ENCODE measurements around the gene CLCN1. TPM values are rescaled to one million over a fixed set of nuclear protein-coding genes. Genes with fewer than 3 reads are reported as not detected.
"Not testable (repeated sequence)": the region's sequence is repeated elsewhere in the genome, so short reads cannot be mapped to it uniquely, and the experiment has no call there.

CLCN1 gene
- total RNA-seq, 1 experiment from 2014 or later = 0.07 TPM

DNA sequence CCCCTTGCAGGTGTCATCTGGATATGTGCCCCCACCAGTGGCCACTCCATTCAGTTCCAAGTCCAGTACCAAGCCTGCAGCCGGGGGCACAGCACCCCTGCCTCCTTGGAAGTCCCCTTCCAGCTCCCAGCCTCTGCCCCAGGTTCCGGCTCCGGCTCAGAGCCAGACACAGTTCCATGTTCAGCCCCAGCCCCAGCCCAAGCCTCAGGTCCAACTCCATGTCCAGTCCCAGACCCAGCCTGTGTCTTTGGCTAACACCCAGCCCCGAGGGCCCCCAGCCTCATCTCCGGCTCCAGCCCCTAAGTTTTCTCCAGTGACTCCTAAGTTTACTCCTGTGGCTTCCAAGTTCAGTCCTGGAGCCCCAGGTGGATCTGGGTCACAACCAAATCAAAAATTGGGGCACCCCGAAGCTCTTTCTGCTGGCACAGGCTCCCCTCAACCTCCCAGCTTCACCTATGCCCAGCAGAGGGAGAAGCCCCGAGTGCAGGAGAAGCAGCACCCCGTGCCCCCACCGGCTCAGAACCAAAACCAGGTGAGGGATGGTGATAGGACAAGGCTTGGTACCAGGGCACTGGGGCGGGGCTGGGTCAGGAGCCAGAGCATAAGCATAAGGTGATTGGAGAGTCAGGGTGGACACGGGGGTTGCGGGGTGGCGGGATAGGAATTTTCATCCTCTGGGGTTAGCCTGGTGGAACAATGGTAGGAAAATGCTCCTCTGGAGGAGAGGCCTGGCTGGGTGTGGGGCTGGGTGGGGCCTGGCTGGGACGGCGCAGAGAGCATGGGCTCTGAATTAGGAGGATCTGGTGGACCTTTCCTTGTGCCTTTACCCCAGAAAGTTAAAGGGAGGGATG lies 67.1 kb downstream of the CLCN1 start:
- no peak for DNase-seq (ENCODE audit: extremely low read depth, low read depth)

DNA sequence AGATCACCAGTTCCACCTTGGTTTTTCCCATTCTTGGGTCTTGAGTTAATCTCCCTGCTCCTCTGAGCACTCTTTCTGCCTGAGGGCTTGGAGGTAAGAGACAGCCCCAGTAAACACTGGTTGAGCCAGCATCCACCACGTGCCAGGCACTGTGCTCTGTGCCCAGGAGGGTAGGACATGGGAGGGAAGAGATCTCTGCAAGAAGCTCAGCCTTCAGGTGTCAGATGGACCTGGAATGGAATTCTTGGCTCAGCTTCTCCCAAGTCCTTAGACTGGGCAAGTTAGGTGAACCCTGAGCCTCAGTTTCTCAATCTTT lies 67.7 kb downstream of the CLCN1 start:
- DNase-seq (ENCODE audit: extremely low read depth, low read depth) = no peak

DNA sequence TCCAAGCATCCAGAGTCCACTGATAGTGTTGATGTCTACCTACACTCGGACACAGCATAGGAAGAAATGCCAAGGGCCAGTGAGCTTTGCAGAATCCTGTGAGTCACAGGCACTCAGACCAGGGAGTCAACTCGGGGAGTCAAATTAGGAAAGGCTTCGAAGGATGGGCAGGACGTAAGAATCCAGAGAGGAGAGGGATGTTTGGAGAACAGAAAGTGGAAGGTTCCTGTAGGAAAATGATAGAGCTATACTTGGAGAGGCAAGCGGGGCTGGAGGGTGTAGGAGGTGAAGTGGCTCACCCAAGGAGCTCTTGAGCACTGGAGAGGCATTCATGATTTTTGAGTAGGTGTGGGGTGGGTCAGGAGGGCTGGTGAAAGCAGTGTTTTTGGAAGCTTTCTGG lies 68.2 kb downstream of the CLCN1 start:
- no peak for DNase-seq (ENCODE audit: extremely low read depth, low read depth)

GRCh38 chr7:143384661-143385631 lies 69.0 kb downstream of the CLCN1 start:
- no peak for DNase-seq (ENCODE audit: extremely low read depth, low read depth)

DNA sequence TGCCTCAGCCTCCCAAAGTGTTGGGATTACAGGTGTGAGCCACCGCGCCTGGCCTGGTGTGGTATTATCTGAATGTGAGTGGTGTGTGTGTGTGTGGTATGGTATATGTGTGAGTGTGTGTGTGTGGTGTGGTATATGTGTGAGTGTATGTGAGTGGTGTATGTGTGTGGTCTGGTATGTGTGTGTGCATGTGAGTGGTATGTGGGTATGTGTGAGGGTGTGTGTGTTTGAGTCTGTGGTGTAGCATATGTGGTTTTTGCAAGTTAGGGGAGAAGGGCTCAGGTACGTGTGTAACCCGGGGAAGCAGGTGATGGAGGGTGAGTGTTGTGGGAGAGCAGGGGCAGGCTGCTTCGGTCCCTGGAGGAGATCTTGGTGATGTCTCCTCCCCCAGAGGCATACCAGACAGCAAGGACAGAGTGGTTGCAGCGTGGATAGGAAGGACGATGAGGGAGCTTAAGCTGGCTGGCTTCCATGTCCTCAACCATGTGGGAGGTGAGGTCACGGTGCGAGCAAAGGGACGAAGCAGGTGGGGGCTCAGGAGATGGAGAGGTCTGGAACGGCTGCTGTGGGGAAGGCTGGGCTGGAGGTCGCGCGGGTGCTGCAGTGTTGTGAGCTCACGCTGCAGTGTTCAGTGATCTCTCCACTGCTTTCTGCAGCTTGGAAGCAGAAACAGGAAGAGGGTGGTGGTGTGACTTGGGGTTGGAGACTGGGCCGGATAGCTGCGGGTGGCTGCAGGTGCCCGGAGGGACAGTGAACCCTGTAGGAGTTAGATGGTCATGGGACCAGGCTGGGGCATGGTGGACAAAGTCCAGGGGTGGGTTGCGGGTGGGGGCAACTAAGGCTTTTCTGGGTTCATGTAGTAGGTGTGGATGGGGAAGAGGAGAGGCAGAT lies 70.2 kb downstream of the CLCN1 start:
- DNase-seq (ENCODE audit: extremely low read depth, low read depth) = no peak

GRCh38 chr7:143387156-143387975 lies 71.5 kb downstream of the CLCN1 start:
- DNase-seq (ENCODE audit: extremely low read depth, low read depth) = no peak

GRCh38 chr7:143388051-143388450 lies 72.1 kb downstream of the CLCN1 start:
- DNase-seq (ENCODE audit: extremely low read depth, low read depth) = no peak

- no peak for DNase-seq (ENCODE audit: extremely low read depth, low read depth)
Measured at GRCh38 chr7:143388491-143389101, 72.7 kb downstream of the CLCN1 start.

GRCh38 chr7:143389316-143390103 lies 73.6 kb downstream of the CLCN1 start:
- DNase-seq (ENCODE audit: extremely low read depth, low read depth) = no peak

- DNase-seq (ENCODE audit: extremely low read depth, low read depth) = no peak
Measured at GRCh38 chr7:143390104-143390772, 74.3 kb downstream of the CLCN1 start.

GRCh38 chr7:143390773-143391317 lies 74.9 kb downstream of the CLCN1 start:
- no peak for DNase-seq (ENCODE audit: extremely low read depth, low read depth)

- no peak for DNase-seq (ENCODE audit: extremely low read depth, low read depth)
Measured at GRCh38 chr7:143391462-143392404, 75.8 kb downstream of the CLCN1 start.

- DNase-seq (ENCODE audit: extremely low read depth, low read depth) = not testable (repeated sequence)
Measured at GRCh38 chr7:143392427-143392826, 76.5 kb downstream of the CLCN1 start.

DNA sequence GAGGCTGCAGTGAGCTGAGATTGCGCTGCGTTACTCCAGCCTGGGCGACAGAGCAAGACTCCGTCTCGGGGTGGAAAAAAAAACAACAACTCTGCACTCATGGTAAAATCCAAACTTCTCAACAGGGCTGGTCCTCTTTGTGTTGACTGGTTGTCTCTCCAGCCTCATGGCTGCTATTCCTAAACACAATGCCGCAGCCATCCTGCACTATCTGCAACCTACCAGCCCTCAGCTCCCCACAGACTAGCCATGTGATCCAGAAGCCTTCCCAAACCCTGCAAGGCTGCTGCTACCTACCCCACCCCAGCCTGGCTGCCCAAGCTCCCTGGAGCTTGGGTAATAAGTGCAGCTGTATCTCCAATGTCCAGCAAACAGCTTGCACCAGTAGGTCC lies 77.0 kb downstream of the CLCN1 start:
- DNase-seq (ENCODE audit: extremely low read depth, low read depth) = no peak

DNA sequence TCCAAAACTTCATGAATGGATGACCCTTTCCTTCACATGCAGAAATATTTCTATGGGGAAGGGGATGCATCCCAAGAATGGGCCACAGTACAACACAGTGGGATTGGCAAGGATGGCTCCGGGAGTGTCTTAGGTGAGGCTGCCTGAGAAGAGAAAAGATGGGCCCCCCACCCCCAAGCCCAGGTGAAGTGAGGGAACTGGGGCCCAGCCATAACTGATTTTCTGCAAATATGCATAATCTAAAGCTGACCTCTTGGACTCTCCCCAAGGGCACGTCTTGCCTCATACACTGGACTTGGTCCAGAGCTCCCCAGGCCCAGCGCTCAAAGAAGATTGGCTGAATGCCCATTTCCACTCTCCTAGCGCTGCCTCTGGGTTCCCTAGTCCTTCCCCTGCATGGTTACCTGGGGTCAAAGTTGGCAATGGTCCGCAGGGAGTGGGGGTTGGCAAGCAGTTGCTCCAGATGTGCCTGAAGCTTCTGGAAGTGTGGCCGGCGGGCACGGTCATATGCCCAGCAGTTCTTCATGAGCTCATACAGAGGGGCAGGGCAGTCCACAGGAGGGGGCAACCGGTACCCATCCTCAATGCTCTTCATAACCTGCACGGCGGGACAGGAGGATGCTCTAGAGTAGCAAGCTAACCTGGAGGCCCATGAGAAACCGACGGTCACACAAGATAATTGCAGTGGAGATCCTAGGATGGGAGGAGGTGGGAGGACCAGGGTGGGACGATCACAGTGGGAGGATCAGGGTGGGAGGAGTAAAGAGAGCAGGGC lies 77.5 kb downstream of the CLCN1 start:
- DNase-seq (ENCODE audit: extremely low read depth, low read depth) = no peak

GRCh38 chr7:143394068-143394467 lies 78.2 kb downstream of the CLCN1 start:
- DNase-seq (ENCODE audit: extremely low read depth, low read depth) = no peak
